DOHH2 (cell line): ENCODE results near the gene TEX36.

ENCODE experiments used
- H3F3A ChIP-seq: fragments of 200-600 bp; sonication (generic), shearing (Covaris generic); 2 replicates; pipeline ENCODE4 v1.6.0; 2016; ENCODE audit warnings: antibody characterized with exemption, mild to moderate bottlenecking; ENCODE audit not compliant: control insufficient read depth, insufficient read depth
- H3K27ac ChIP-seq: fragments of 200-600 bp; sonication (generic); 2 replicates; pipeline ENCODE4 v1.5.1; 2014; ENCODE audit warnings: low read depth, mild to moderate bottlenecking, low read length, moderate library complexity
- H3K27me3 ChIP-seq: fragments of 200-600 bp; sonication (generic); 2 replicates; pipeline ENCODE4 v1.6.1; 2014; ENCODE audit warnings: mild to moderate bottlenecking, low read length, mixed read lengths; ENCODE audit not compliant: control insufficient read depth
- H3K36me3 ChIP-seq: fragments of 200-600 bp; sonication (generic); 2 replicates; pipeline ENCODE4 v1.6.1; 2014; ENCODE audit warnings: mild to moderate bottlenecking, low read length, moderate library complexity, mixed read lengths; ENCODE audit not compliant: control insufficient read depth
- H3K4me1 ChIP-seq: fragments of 200-600 bp; sonication (generic); 2 replicates; pipeline ENCODE4 v1.6.1; 2014; ENCODE audit warnings: mild to moderate bottlenecking, low read length, mixed read lengths; ENCODE audit not compliant: control insufficient read depth
- H3K4me2 ChIP-seq: fragments of 200-600 bp; sonication (generic); 2 replicates; pipeline ENCODE4 v1.6.0; 2014; ENCODE audit warnings: mild to moderate bottlenecking, low read length, moderate library complexity
- H3K4me3 ChIP-seq: fragments of 200-600 bp; sonication (generic); 2 replicates; pipeline ENCODE4 v1.5.1; 2014; ENCODE audit warnings: mild to moderate bottlenecking, low read length, mixed read lengths
- H3K79me2 ChIP-seq: fragments of 200-600 bp; sonication (generic); 2 replicates; pipeline ENCODE4 v1.6.1; 2014; ENCODE audit warnings: mild to moderate bottlenecking, low read length, mixed read lengths; ENCODE audit not compliant: control insufficient read depth
- H3K9me2 ChIP-seq: fragments of 200-600 bp; sonication (generic); replicated peaks from 2 replicates; pipeline ENCODE4 v1.6.1; 2014; ENCODE audit warnings: mild to moderate bottlenecking, low read length, mixed read lengths; ENCODE audit not compliant: control insufficient read depth
- H3K9me3 ChIP-seq: fragments of 200-600 bp; sonication (generic); 2 replicates; pipeline ENCODE4 v1.6.1; 2014; ENCODE audit warnings: antibody characterized with exemption, low read length, mixed read lengths; ENCODE audit not compliant: control insufficient read depth, insufficient read depth
- H4K20me1 ChIP-seq: fragments of 200-600 bp; sonication (generic); 2 replicates; pipeline ENCODE4 v1.6.0; 2014; ENCODE audit warnings: low read depth, mild to moderate bottlenecking, antibody characterized with exemption, low read length, moderate library complexity; ENCODE audit not compliant: control insufficient read depth, insufficient read depth
- EZH2phosphoT487 ChIP-seq: fragments of 200-600 bp; sonication (generic); IDR thresholded peaks from 2 replicates; pipeline ENCODE4 v1.6.1; 2017; ENCODE audit warnings: borderline replicate concordance, mild to moderate bottlenecking, antibody characterized with exemption, low read length, moderate library complexity, mixed read lengths
- TF ChIP-seq, protein P1 (sequence below): fragments of 200-600 bp; sonication (generic); IDR thresholded peaks from one replicate; pipeline ENCODE4 v1.5.1; 2014; ENCODE audit warnings: antibody characterized with exemption, mild to moderate bottlenecking, low read depth, low read length; ENCODE audit not compliant: poor library complexity, severe bottlenecking

Gene TEX36

DNA sequence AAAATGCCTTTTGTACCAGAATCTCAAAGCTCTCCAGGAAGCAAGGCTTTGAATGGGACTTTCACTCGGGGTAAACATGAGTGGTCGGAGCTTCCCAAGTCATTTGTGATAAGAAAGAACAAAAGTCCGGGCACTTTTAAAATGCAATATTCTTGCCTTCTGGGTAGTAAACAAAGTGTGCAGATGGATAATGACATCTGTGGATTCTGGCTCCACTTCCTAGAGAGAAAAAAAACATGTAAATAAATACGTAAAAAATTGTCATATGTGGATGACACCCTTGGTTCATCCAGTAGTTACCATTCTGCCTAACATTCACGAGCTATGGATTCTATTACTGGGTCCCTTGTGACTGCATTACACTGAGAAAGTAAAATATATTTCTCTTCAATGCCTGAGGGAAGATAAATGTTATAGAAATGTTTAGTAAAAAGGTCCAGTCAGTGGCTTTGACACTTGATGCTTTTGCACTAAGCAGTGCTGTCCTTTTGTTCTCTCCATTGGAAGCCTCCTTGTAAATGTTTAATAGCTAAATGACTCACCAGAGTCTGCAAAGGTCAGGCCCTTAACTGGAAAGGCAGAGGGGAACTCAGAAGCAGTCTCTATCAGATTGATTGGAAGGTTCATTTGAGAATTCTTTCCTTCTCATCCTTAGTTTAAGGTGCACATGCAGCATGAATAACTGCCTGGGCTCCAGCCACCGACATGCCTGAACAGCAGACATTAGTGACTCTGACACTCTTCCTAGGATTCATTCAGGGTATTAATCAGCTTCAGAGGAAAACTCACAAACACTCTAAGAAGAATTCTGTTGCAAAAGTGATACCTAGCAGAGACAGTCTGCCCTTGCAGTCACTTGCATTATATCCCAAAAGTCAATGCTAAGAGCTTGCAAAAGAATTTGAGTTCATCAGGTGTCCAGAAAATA, 24.8 kb upstream of the TEX36 start:
- Histone ChIP-seq H3K4me2 (no peak overlapping the region), H3K4me1 (no peaks in the 10 kb centered on the region), H3F3A (no peaks in the 10 kb centered on the region), H3K4me3 (no peak overlapping the region), H3K9me2 (no peaks in the 10 kb centered on the region), H3K27ac (no peak overlapping the region), H3K36me3 (no peaks in the 10 kb centered on the region), H3K9me3 (no peaks in the 10 kb centered on the region), H3K79me2 (no peaks in the 10 kb centered on the region), H3K27me3 (peaks cover 22% of the 10 kb centered on the region), H4K20me1 (no peaks in the 10 kb centered on the region)
- TF ChIP-seq EZH2phosphoT487, result no peak
- TF ChIP-seq, protein P1, sequence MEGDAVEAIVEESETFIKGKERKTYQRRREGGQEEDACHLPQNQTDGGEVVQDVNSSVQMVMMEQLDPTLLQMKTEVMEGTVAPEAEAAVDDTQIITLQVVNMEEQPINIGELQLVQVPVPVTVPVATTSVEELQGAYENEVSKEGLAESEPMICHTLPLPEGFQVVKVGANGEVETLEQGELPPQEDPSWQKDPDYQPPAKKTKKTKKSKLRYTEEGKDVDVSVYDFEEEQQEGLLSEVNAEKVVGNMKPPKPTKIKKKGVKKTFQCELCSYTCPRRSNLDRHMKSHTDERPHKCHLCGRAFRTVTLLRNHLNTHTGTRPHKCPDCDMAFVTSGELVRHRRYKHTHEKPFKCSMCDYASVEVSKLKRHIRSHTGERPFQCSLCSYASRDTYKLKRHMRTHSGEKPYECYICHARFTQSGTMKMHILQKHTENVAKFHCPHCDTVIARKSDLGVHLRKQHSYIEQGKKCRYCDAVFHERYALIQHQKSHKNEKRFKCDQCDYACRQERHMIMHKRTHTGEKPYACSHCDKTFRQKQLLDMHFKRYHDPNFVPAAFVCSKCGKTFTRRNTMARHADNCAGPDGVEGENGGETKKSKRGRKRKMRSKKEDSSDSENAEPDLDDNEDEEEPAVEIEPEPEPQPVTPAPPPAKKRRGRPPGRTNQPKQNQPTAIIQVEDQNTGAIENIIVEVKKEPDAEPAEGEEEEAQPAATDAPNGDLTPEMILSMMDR, result no peak

DNA sequence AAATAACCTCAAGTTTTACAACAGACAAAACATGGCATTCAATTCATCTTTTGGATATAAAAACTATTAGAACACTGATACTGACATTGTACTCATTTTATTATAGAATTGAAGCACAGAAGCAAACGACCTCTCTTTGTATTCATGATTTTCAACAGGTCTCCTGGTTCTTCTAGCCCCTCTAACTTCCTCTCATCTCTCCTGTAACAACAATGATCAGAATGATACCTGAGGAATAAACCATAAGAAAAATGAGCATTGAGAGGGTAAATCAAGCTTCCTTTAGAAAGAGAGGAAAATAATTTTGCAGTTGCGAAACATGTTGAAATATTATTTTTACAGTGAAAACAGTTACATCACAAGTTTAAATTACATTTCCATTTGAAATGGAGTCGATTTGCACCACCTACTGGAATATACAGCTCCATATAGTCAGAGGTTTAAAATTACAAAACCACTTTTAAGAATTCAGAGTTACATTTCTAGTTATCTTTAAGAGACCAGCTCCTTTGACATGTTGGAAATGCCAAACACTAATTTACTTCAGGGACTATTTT, 17.5 kb upstream of the TEX36 start:
- Histone ChIP-seq H4K20me1 (no peaks in the 10 kb centered on the region), H3K79me2 (no peaks in the 10 kb centered on the region), H3K9me3 (no peaks in the 10 kb centered on the region), H3K4me1 (peaks cover 5% of the 10 kb centered on the region; the same call in 1 of the 2 replicates), H3K27ac (no peak overlapping the region), H3K4me3 (no peak overlapping the region), H3K36me3 (no peaks in the 10 kb centered on the region), H3K9me2 (no peaks in the 10 kb centered on the region), H3F3A (no peaks in the 10 kb centered on the region), H3K4me2 (no peak overlapping the region), H3K27me3 (no peaks in the 10 kb centered on the region)
- TF ChIP-seq EZH2phosphoT487, result no peak
- TF ChIP-seq, protein P1, result peak; percentile 13

DNA sequence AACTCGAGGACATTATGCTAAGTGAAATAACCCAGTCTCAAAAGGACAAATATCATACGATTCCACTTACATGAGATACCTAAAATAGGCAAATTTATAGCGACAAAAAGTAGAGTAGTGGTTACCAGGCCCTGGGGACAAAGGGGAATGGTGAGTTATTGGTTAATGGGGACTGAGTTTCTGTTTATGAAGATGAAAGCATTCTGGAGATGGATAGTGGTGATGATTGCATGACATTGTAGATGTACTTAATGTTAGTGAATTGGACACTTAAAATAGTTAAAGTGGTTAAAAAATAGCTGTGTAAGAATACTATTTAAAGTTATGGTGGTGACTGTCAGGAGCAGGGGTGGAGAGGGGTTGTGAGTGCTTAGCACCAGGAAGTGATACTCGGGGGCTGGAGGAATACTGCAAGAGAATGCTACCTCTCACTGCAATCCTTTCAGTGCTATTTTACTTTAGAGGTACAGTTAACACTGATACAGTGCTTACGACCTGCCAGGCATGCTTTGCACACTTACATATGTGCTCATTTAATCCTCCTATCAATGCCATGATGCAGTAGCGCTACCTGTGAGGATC, 16.7 kb upstream of the TEX36 start:
- H3F3A ChIP-seq, result no peaks in the 10 kb centered on the region
- no peaks in the 10 kb centered on the region for H4K20me1 ChIP-seq
- TF ChIP-seq, protein P1, result no peak
- TF ChIP-seq EZH2phosphoT487, result no peak
- no peaks in the 10 kb centered on the region for H3K27me3 ChIP-seq
- peaks cover 5% of the 10 kb centered on the region; the same call in 1 of the 2 replicates for H3K4me1 ChIP-seq
- H3K79me2 ChIP-seq, result no peaks in the 10 kb centered on the region
- H3K36me3 ChIP-seq, result no peaks in the 10 kb centered on the region
- no peak overlapping the region for H3K4me2 ChIP-seq
- H3K27ac ChIP-seq, result no peak overlapping the region
- H3K4me3 ChIP-seq, result no peak overlapping the region
- no peaks in the 10 kb centered on the region for H3K9me2 ChIP-seq
- H3K9me3 ChIP-seq, result no peaks in the 10 kb centered on the region
